SK-N-SH (cell line): Measurements from ENCODE around the gene SEPTIN10. TPM values are rescaled to one million over a fixed set of nuclear protein-coding genes. Genes with fewer than 3 reads are reported as not detected.

ENCODE experiments used
- CTCF ChIA-PET: fragments of 300-600, 350-600 bp; formaldehyde crosslinking; extraction: SDS; loops from one replicate; lab custom pipeline; 2021; lab: Yijun Ruan, JAX
- POLR2A ChIA-PET: fragments of 350-600 bp; sonication (Branson Sonifier 250); formaldehyde crosslinking; extraction: SDS; loops from one replicate; lab custom pipeline; 2020; ENCODE audit warnings: antibody characterized with exemption, inconsistent platforms; lab: Yijun Ruan, JAX
- DNase-seq: peaks from one replicate; pipeline ENCODE4 v3.0.0; 2012
- H2AFZ ChIP-seq: fragments of 200-600 bp; sonication (generic); 2 replicates; pipeline ENCODE4 v1.8.1; 2016; ENCODE audit warnings: antibody characterized with exemption, mild to moderate bottlenecking, low read depth
- H3F3A ChIP-seq: fragments of 200-600 bp; sonication (generic); replicated peaks from 2 replicates; pipeline ENCODE3; 2016; ENCODE audit warnings: antibody characterized with exemption, mild to moderate bottlenecking; ENCODE audit not compliant: insufficient read depth
- H3K27ac ChIP-seq, 2 experiments: fragments of 200-500 bp in 1 of 2; fragments of 200-600 bp in 1 of 2; sonication (Bioruptor generic) in 1 of 2; sonication (generic), shearing (Covaris generic) in 1 of 2; 2 replicates each; pipeline versions ENCODE4 v1.5.1 to v1.6.1; 2014 to 2016; ENCODE audit warnings: low read depth in 2 of 2, inconsistent platforms in 1 of 2, low read length in 1 of 2, mild to moderate bottlenecking in 1 of 2, mixed read lengths in 1 of 2
- H3K27me3 ChIP-seq: fragments of 200-600 bp; sonication (generic), shearing (Covaris generic); 2 replicates; pipeline ENCODE4 v1.6.1; 2016; ENCODE audit warnings: mixed run types; ENCODE audit not compliant: insufficient read depth
- H3K36me3 ChIP-seq, 2 experiments: fragments of 200-500 bp in 1 of 2; fragments of 200-600 bp in 1 of 2; sonication (Bioruptor generic) in 1 of 2; sonication (generic) in 1 of 2; replicated peaks in 1 of 2; 2 replicates each; pipeline versions ENCODE3 to v1.5.1; 2014 to 2016; ENCODE audit warnings: low read length in 1 of 2, mild to moderate bottlenecking in 1 of 2; ENCODE audit not compliant: insufficient read depth in 2 of 2, control insufficient read depth in 1 of 2
- H3K4me1 ChIP-seq, 2 experiments: fragments of 200-500 bp in 1 of 2; fragments of 200-600 bp in 1 of 2; sonication (Bioruptor generic) in 1 of 2; sonication (generic), shearing (Covaris generic) in 1 of 2; 2 replicates each; pipeline versions ENCODE4 v1.5.1 to v1.6.1; 2014 to 2016; ENCODE audit warnings: low read depth in 1 of 2, low read length in 1 of 2, mixed run types in 1 of 2; ENCODE audit not compliant: insufficient read depth in 2 of 2, control insufficient read depth in 1 of 2
- H3K4me2 ChIP-seq: fragments of 200-600 bp; sonication (generic), shearing (Covaris generic); 2 replicates; pipeline ENCODE4 v1.6.1; 2017; ENCODE audit warnings: mixed run types
- H3K4me3 ChIP-seq, 2 experiments: fragments of 200-500 bp in 1 of 2; fragments of 200-600 bp in 1 of 2; sonication (Bioruptor generic) in 1 of 2; sonication (generic), shearing (Covaris generic) in 1 of 2; 2 replicates each; pipeline versions ENCODE4 v1.5.1 to v1.8.1; 2014 to 2016; ENCODE audit warnings: low read depth in 2 of 2, inconsistent platforms in 1 of 2, low read length in 1 of 2, mild to moderate bottlenecking in 1 of 2, mixed read lengths in 1 of 2, moderate library complexity in 1 of 2
- H3K79me2 ChIP-seq: fragments of 200-600 bp; sonication (generic); 2 replicates; pipeline ENCODE4 v1.8.1; 2017; ENCODE audit warnings: mild to moderate bottlenecking; ENCODE audit not compliant: insufficient read depth
- H3K9ac ChIP-seq: fragments of 200-600 bp; sonication (generic); 2 replicates; pipeline ENCODE4 v1.6.1; 2017; ENCODE audit warnings: mixed run types
- H3K9me2 ChIP-seq: fragments of 200-600 bp; sonication (generic); 2 replicates; pipeline ENCODE4 v1.6.1; 2017; ENCODE audit warnings: mixed run types
- H3K9me3 ChIP-seq: fragments of 200-600 bp; sonication (generic); 2 replicates; pipeline ENCODE4 v1.6.1; 2017; ENCODE audit warnings: mixed run types, mild to moderate bottlenecking, moderate library complexity
- H4K20me1 ChIP-seq: fragments of 200-600 bp; sonication (generic); 2 replicates; pipeline ENCODE4 v1.6.1; 2017; ENCODE audit warnings: mild to moderate bottlenecking, mixed run types; ENCODE audit not compliant: insufficient read depth
- GABPA ChIP-seq: IDR thresholded peaks from 2 replicates; pipeline ENCODE4 v1.4.0; 2012; ENCODE audit warnings: low read depth, mild to moderate bottlenecking
- JUND ChIP-seq: IDR thresholded peaks from 2 replicates; pipeline ENCODE4 v1.4.0; 2012
- POLR2AphosphoS5 ChIP-seq: IDR thresholded peaks from 2 replicates; pipeline ENCODE4 v1.6.1; 2012; ENCODE audit warnings: low read depth, low read length
- RAD21 ChIP-seq: IDR thresholded peaks from 2 replicates; pipeline ENCODE4 v1.6.1; 2012; ENCODE audit warnings: mild to moderate bottlenecking, low read length
- RCOR1 ChIP-seq: fragments of 150-350 bp; IDR thresholded peaks from 2 replicates; pipeline ENCODE4 v1.6.1; 2017; ENCODE audit warnings: antibody characterized with exemption, low read length
- RFX5 ChIP-seq: IDR thresholded peaks from 2 replicates; pipeline ENCODE4 v1.6.1; 2012; ENCODE audit warnings: mild to moderate bottlenecking, improper control_type of control experiment, low read length
- SIN3A ChIP-seq: IDR thresholded peaks from 2 replicates; pipeline ENCODE4 v1.6.1; 2012; ENCODE audit warnings: low read depth, mild to moderate bottlenecking, low read length, moderate library complexity, borderline replicate concordance
- SMC3 ChIP-seq: IDR thresholded peaks from 2 replicates; pipeline ENCODE4 v1.6.1; 2012; ENCODE audit warnings: low read depth, low read length, improper control_type of control experiment
- TEAD4 ChIP-seq: IDR thresholded peaks from 2 replicates; pipeline ENCODE4 v1.4.0; 2012; ENCODE audit warnings: mild to moderate bottlenecking, borderline replicate concordance; ENCODE audit not compliant: insufficient read depth
- YY1 ChIP-seq: IDR thresholded peaks from 2 replicates; pipeline ENCODE4 v1.4.0; 2012; ENCODE audit warnings: low read depth, mild to moderate bottlenecking
- whole genome bisulfite sequencing: methylation state at CpG from one replicate; pipeline ENCODE4 v1.1.6; 2017; ENCODE audit warnings: low lambda C conversion rate; 5-methylcytosine and 5-hydroxymethylcytosine counted together
- polyA plus RNA-seq, 3 experiments: library from polyadenylated mRNA; depleted of rRNA; stranded (reverse); fragments of >200 nt; gene quantifications; 2 replicates each; pipeline ENCODE4 v1.2.3, GENCODE V29; 2012
- TF ChIP-seq, protein P1 (sequence below): fragments of 150-350 bp; IDR thresholded peaks from 2 replicates; pipeline ENCODE4 v1.6.1; 2017; ENCODE audit warnings: antibody characterized with exemption, low read length, low read depth, borderline replicate concordance
- TF ChIP-seq, protein P2 (sequence below): IDR thresholded peaks from 2 replicates; pipeline ENCODE4 v1.4.0; 2012; ENCODE audit warnings: low read depth, borderline replicate concordance
- TF ChIP-seq, protein P3 (sequence below): fragments of 150-350 bp; IDR thresholded peaks from 2 replicates; pipeline ENCODE4 v1.6.1; 2016; ENCODE audit warnings: mild to moderate bottlenecking, low read depth, low read length
- TF ChIP-seq, protein P4 (sequence below): IDR thresholded peaks from 2 replicates; pipeline ENCODE4; 2012
- TF ChIP-seq, protein P5 (sequence below): IDR thresholded peaks from 2 replicates; pipeline ENCODE4 v1.6.1; 2012; ENCODE audit warnings: mild to moderate bottlenecking, low read depth, low read length, moderate library complexity

The SEPTIN10 gene
- polyA plus RNA-seq, 1 of the 3 experiments (the other 2 are of a cell fraction) = 46.5 TPM

DNA sequence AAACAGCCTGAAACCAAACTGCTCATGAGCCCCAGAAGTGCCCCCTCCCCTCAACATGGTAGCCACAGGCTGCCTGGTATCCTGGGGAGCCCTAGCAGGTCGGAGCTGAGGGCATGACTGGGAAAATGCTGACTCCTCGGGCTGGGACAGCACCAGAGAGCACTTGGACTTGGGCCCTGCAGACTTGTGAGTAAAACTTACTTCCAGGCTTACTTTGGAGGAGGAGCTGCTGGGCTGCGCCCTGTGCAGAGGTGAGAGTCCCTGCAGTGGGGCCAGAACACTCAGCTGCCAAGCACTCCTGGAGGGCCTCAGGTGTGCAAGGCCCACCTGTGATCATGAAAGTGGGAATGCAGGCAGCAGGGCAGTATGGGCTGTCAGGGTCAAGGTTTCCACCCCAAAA lies 119.4 kb downstream of the SEPTIN10 start:
- Histone ChIP-seq H3K4me2 (no peak overlapping the region), H3K9ac (no peak overlapping the region), H4K20me1 (no peaks in the 10 kb centered on the region), H3K4me1 (peaks cover 13 to 15% of the 10 kb centered on the region in 2 experiments; a peak in 3 of 4 replicates), H3K27ac (no peak overlapping the region), H3K79me2 (no peaks in the 10 kb centered on the region), H3K9me3 (no peaks in the 10 kb centered on the region), H2AFZ (no peak overlapping the region), H3K36me3 (no peaks in the 10 kb centered on the region), H3K4me3 (no peak overlapping the region), H3F3A (no peaks in the 10 kb centered on the region), H3K27me3 (no peaks in the 10 kb centered on the region), H3K9me2 (no peaks in the 10 kb centered on the region)
- 67% methylated on average over 1 of the region's 3 CpGs for WGBS
- TF ChIP-seq, protein P1, sequence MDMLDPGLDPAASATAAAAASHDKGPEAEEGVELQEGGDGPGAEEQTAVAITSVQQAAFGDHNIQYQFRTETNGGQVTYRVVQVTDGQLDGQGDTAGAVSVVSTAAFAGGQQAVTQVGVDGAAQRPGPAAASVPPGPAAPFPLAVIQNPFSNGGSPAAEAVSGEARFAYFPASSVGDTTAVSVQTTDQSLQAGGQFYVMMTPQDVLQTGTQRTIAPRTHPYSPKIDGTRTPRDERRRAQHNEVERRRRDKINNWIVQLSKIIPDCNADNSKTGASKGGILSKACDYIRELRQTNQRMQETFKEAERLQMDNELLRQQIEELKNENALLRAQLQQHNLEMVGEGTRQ = no peak
- TF ChIP-seq RCOR1 (no peak), SMC3 (no peak), GABPA (no peak), POLR2AphosphoS5 (no peak), TEAD4 (no peak), YY1 (no peak), SIN3A (no peak), RAD21 (no peak), RFX5 (no peak), JUND (no peak)
- TF ChIP-seq, protein P2, sequence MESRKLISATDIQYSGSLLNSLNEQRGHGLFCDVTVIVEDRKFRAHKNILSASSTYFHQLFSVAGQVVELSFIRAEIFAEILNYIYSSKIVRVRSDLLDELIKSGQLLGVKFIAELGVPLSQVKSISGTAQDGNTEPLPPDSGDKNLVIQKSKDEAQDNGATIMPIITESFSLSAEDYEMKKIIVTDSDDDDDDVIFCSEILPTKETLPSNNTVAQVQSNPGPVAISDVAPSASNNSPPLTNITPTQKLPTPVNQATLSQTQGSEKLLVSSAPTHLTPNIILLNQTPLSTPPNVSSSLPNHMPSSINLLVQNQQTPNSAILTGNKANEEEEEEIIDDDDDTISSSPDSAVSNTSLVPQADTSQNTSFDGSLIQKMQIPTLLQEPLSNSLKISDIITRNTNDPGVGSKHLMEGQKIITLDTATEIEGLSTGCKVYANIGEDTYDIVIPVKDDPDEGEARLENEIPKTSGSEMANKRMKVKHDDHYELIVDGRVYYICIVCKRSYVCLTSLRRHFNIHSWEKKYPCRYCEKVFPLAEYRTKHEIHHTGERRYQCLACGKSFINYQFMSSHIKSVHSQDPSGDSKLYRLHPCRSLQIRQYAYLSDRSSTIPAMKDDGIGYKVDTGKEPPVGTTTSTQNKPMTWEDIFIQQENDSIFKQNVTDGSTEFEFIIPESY = no peak
- TF ChIP-seq, protein P3, sequence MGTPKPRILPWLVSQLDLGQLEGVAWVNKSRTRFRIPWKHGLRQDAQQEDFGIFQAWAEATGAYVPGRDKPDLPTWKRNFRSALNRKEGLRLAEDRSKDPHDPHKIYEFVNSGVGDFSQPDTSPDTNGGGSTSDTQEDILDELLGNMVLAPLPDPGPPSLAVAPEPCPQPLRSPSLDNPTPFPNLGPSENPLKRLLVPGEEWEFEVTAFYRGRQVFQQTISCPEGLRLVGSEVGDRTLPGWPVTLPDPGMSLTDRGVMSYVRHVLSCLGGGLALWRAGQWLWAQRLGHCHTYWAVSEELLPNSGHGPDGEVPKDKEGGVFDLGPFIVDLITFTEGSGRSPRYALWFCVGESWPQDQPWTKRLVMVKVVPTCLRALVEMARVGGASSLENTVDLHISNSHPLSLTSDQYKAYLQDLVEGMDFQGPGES = no peak
- TF ChIP-seq, protein P4, sequence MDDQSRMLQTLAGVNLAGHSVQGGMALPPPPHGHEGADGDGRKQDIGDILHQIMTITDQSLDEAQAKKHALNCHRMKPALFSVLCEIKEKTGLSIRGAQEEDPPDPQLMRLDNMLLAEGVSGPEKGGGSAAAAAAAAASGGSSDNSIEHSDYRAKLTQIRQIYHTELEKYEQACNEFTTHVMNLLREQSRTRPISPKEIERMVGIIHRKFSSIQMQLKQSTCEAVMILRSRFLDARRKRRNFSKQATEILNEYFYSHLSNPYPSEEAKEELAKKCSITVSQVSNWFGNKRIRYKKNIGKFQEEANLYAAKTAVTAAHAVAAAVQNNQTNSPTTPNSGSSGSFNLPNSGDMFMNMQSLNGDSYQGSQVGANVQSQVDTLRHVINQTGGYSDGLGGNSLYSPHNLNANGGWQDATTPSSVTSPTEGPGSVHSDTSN = no peak
- TF ChIP-seq, protein P5, sequence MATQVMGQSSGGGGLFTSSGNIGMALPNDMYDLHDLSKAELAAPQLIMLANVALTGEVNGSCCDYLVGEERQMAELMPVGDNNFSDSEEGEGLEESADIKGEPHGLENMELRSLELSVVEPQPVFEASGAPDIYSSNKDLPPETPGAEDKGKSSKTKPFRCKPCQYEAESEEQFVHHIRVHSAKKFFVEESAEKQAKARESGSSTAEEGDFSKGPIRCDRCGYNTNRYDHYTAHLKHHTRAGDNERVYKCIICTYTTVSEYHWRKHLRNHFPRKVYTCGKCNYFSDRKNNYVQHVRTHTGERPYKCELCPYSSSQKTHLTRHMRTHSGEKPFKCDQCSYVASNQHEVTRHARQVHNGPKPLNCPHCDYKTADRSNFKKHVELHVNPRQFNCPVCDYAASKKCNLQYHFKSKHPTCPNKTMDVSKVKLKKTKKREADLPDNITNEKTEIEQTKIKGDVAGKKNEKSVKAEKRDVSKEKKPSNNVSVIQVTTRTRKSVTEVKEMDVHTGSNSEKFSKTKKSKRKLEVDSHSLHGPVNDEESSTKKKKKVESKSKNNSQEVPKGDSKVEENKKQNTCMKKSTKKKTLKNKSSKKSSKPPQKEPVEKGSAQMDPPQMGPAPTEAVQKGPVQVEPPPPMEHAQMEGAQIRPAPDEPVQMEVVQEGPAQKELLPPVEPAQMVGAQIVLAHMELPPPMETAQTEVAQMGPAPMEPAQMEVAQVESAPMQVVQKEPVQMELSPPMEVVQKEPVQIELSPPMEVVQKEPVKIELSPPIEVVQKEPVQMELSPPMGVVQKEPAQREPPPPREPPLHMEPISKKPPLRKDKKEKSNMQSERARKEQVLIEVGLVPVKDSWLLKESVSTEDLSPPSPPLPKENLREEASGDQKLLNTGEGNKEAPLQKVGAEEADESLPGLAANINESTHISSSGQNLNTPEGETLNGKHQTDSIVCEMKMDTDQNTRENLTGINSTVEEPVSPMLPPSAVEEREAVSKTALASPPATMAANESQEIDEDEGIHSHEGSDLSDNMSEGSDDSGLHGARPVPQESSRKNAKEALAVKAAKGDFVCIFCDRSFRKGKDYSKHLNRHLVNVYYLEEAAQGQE = no peak
- ChIA-PET CTCF (interaction anchor here (2.3 kb wide), 1 partner anchor 16 kb away, joined by 17 read pairs; no protein-coding TSS in a partner anchor), POLR2A (no interaction called here)
- no peak for DNase-seq
